Lower leg skin (tissue), 4 donors: ENCODE measurements around the gene SDHC. TPM values are rescaled to one million over a fixed set of nuclear protein-coding genes. Genes with fewer than 3 reads are reported as not detected.
A peak's percentile ranks its signal among the peaks of the same experiment; 100 is the strongest.
"Not testable (repeated sequence)": the region's sequence is repeated elsewhere in the genome, so short reads cannot be mapped to it uniquely, and the experiment has no call there.

Source experiments
- DNase-seq, 2 donors: peaks; one replicate each; pipeline ENCODE4 v3.0.0-alpha.2; 2019; ENCODE audit warnings: low spot score in 2 of 2
- H3K4me3 ChIP-seq: fragments of 200-600 bp; sonication (generic); 2 replicates; pipeline ENCODE4 v1.5.1; 2017; ENCODE audit warnings: mild to moderate bottlenecking, low read depth; ENCODE audit not compliant: poor library complexity, severe bottlenecking
- POLR2A ChIP-seq, 2 donors: fragments of 450-650 bp; IDR thresholded peaks; one replicate each; pipeline ENCODE4 v1.6.1; 2016 to 2017; ENCODE audit warnings: antibody characterized with exemption in 2 of 2, mild to moderate bottlenecking in 1 of 2, moderate library complexity in 1 of 2
- WGBS, 2 donors: methylation state at CpG; one replicate each; pipeline ENCODE4 v1.1.5; 2018; 5-methylcytosine and 5-hydroxymethylcytosine counted together
- intact Hi-C: fragments of 100-400 bp; cut with DNase I; formaldehyde crosslinking; loops from one replicate; pipeline ENCODE4 v1.15.0; 2023; ENCODE audit warnings: low total_unique reads
- total RNA-seq, 4 donors: library from RNA; depleted of rRNA; stranded (reverse); fragments of >200 nt; gene quantifications; one replicate each; pipeline ENCODE4 v1.1.0, GENCODE V29; 2016
- TF ChIP-seq, protein P1 (sequence below), 3 donors: fragments of 450-650 bp; IDR thresholded peaks; one replicate each; pipeline ENCODE4 v1.5.1; 2016; ENCODE audit warnings: antibody characterized with exemption in 3 of 3, mild to moderate bottlenecking in 3 of 3, moderate library complexity in 2 of 3

Gene SDHC
- total RNA-seq, 4 donors from 2014 or later = 20.6 to 107 (median 52.2) TPM

- 1 to 3% methylated on average over 65 to 74 of the region's 79 CpGs for WGBS, 2 donors
- DNase-seq = peak; percentile 97 to 100
- intact Hi-C loops = loop anchor here (10.0 kb wide), 1 partner anchor 165 kb away; the partner anchor contains the start of genes APOA2 and TOMM40L
- peak in 1 of 2 donors; percentile 68 for TF ChIP-seq POLR2A (IDR thresholded peaks at IDR 0.05)
- TF ChIP-seq, protein P1, sequence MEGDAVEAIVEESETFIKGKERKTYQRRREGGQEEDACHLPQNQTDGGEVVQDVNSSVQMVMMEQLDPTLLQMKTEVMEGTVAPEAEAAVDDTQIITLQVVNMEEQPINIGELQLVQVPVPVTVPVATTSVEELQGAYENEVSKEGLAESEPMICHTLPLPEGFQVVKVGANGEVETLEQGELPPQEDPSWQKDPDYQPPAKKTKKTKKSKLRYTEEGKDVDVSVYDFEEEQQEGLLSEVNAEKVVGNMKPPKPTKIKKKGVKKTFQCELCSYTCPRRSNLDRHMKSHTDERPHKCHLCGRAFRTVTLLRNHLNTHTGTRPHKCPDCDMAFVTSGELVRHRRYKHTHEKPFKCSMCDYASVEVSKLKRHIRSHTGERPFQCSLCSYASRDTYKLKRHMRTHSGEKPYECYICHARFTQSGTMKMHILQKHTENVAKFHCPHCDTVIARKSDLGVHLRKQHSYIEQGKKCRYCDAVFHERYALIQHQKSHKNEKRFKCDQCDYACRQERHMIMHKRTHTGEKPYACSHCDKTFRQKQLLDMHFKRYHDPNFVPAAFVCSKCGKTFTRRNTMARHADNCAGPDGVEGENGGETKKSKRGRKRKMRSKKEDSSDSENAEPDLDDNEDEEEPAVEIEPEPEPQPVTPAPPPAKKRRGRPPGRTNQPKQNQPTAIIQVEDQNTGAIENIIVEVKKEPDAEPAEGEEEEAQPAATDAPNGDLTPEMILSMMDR (IDR thresholded peaks at IDR 0.05) = no peak
- peak overlapping the region; percentile 27 for H3K4me3 ChIP-seq
Measured at GRCh38 chr1:161389691-161390558, 75.7 kb downstream of the SDHC start.

DNA sequence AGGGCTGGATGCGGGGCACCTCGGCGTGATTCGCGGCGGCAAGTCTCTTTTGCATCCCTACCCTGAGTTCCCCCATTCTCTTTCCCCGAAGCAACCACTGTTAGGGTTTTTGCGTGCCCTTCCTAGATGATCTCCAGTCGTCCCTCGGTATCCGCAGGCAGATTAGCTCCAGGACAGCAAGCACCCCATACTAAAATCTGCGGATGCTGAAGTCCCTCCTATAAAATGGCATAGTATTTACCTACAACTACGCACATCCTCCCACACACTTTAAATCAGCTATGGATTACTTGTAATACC, 76.3 kb downstream of the SDHC start:
- H3K4me3 ChIP-seq = peak overlapping the region; percentile 19
- no peak for TF ChIP-seq POLR2A (IDR thresholded peaks at IDR 0.05)
- TF ChIP-seq, protein P1 (IDR thresholded peaks at IDR 0.05) = no peak
- WGBS, 2 donors = 2% methylated on average over 13 of the region's 13 CpGs
- DNase-seq = no peak
- intact Hi-C loops = no loop called here

DNA sequence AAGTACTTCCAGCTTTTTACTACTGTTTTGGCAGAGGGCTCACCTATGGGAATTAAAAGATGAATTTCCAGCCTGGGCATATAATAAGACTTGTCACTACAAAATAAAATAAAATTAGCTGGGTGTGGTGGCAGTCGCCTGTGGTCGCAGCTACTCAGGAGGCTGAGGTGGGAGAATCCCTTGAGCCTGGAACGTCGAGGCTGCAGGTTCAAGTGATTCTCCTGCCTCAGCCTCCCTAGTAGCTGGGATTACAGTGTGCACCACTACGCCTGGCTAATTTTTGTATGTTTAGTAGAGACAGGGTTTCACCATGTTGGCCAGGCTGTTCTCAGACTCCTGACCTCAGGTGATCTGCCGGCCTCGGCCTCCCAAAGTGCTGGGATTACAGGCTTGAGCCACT, 77.0 kb downstream of the SDHC start:
- DNase-seq, intact Hi-C loops, H3K4me3 ChIP-seq: not testable (repeated sequence)
- WGBS, 2 donors = 73 to 78% methylated on average over 7 of the region's 7 CpGs

DNA sequence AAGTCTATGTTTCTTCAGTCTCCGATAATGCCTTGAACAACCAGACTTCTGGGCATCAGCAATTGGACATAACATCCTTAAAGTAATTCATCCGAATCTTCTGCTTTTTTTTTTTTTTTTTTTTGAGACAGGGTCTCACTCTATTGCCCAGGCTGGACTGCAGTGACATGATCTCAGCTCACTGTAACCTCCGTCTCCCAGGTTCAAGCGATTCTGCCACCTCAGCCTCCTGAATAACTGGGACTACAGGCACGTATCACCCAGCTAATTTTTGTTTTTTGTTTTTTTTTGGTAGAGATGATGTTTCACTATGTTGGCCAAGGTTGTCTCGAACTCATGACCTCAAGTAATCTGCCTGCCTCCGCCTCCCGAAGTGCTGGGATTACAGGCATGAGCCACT, 77.4 kb downstream of the SDHC start:
- TF ChIP-seq, protein P1 (IDR thresholded peaks at IDR 0.05) = no peak
- TF ChIP-seq POLR2A (IDR thresholded peaks at IDR 0.05) = no peak
- DNase-seq = no peak
- 94 to 95% methylated on average over 8 of the region's 8 CpGs for WGBS, 2 donors
- intact Hi-C loops = no loop called here
- no peak overlapping the region for H3K4me3 ChIP-seq

DNA sequence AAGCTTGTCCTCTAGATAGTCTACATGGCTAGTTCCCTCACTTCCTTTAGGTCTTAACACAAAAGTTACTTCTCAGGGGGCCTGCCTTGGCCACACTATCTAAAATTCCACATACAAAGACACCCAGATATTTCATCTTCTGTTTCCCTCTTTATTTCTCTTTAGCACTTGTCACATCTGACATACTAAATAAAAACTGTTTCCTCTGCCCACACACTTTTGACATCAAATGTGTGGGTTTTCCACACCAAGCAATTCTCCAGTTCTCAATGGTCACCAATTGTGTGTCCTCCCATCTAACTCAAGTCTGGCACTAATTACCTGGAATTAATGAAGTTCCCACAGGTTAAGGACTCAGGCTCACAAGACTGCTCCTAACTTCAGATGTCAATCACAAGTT, 79.0 kb downstream of the SDHC start:
- no peak for TF ChIP-seq POLR2A (IDR thresholded peaks at IDR 0.05)
- TF ChIP-seq, protein P1 (IDR thresholded peaks at IDR 0.05) = no peak
- no peak overlapping the region for H3K4me3 ChIP-seq
- DNase-seq = no peak
- intact Hi-C loops = no loop called here

- H3K4me3 ChIP-seq, DNase-seq, intact Hi-C loops: not testable (repeated sequence)
- WGBS, 2 donors = 95 to 96% methylated on average over 8 of the region's 8 CpGs
Measured at GRCh38 chr1:161397038-161397437, 82.9 kb downstream of the SDHC start.

DNA sequence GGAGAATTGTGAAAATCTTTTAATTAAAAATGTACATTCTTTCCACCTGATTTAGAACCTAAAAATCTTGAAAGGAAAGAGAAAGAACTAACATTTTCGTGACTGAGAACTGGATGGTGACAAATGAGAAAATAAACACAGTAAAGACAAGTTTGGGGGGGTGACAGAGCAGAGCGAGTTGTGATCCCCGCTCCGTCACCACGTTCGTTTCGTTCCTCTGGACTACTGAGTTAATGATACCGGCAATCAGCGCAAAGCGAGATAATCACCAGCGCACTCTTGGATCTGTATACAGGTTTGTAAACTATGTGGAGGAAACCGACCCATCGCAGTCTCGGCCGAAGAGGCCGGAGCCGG, 84.7 kb downstream of the SDHC start:
- WGBS, 2 donors = 5% methylated on average over 17 of the region's 17 CpGs
- intact Hi-C loops = no loop called here
- peak overlapping the region; percentile 69 for H3K4me3 ChIP-seq
- DNase-seq = no peak
- TF ChIP-seq, protein P1 (IDR thresholded peaks at IDR 0.05) = no peak
- no peak for TF ChIP-seq POLR2A (IDR thresholded peaks at IDR 0.05)
